GM12878 (cell line): Measurements from ENCODE around the gene ZNF182. TPM values are rescaled to one million over a fixed set of nuclear protein-coding genes. Genes with fewer than 3 reads are reported as not detected.

Experiments used
- ATF3 ChIP-seq: IDR thresholded peaks from 2 replicates; pipeline ENCODE4 v1.6.1; 2011; ENCODE audit warnings: low read depth, mild to moderate bottlenecking, low read length, moderate library complexity, borderline replicate concordance; ENCODE audit errors: extremely low read depth
- ATF7 ChIP-seq: fragments of 450-650 bp; IDR thresholded peaks from 2 replicates; pipeline ENCODE4 v1.6.1; 2016; ENCODE audit warnings: low read depth, mild to moderate bottlenecking
- EP300 ChIP-seq, 2 experiments: fragments of 150-350 bp in 1 of 2; IDR thresholded peaks; 2 replicates each; pipeline ENCODE4 v1.6.1; 2011 to 2012; ENCODE audit warnings: low read depth in 2 of 2, low read length in 2 of 2, borderline replicate concordance in 1 of 2, improper control_type of control experiment in 1 of 2, inconsistent platforms in 1 of 2; ENCODE audit not compliant: control insufficient read depth in 1 of 2
- ESRRA ChIP-seq: IDR thresholded peaks from 2 replicates; pipeline ENCODE4 v1.6.1; 2012; ENCODE audit warnings: mild to moderate bottlenecking, low read length, improper control_type of control experiment
- LARP7 ChIP-seq: fragments of 450-650 bp; IDR thresholded peaks from 2 replicates; pipeline ENCODE4 v1.6.1; 2017; ENCODE audit warnings: mild to moderate bottlenecking
- MTA2 ChIP-seq: fragments of 450-650 bp; IDR thresholded peaks from 2 replicates; pipeline ENCODE4 v1.6.1; 2016; ENCODE audit warnings: low read depth, mild to moderate bottlenecking, moderate library complexity
- polyA plus RNA-seq, 11 experiments: library from polyadenylated mRNA; depleted of rRNA in 4 of 11; unstranded in 6 of 11; stranded (reverse) in 5 of 11; fragments of >200 nt; fragmentation: Nextera tagmentation in 4 of 11; fragmentation: Illumina TruSeq in 1 of 11; extraction: Ambion mirVana in 4 of 11; extraction: Trizol in 1 of 11; gene quantifications; 1 replicate in 1 of 11; 2 replicates in 10 of 11; pipeline versions ENCODE4 v1.2.1 to v1.2.3, GENCODE V29; 2011 to 2016; ENCODE audit warnings: inconsistent platforms in 2 of 11, missing spikeins in 2 of 11, low read depth in 1 of 11
- total RNA-seq, 4 experiments: library from RNA; depleted of rRNA in 3 of 4; stranded (reverse); fragments of >200 nt in 3 of 4; fragmentation: Illumina TruSeq in 1 of 4; extraction: Trizol in 1 of 4; gene quantifications; 2 replicates each; pipeline versions ENCODE4 v1.2.1 to v1.2.3, GENCODE V29; 2013 to 2021
- TF ChIP-seq, protein P1 (sequence below): IDR thresholded peaks from 2 replicates; pipeline ENCODE4 v1.6.1; 2012; ENCODE audit warnings: improper control_type of control experiment, low read depth, low read length; ENCODE audit not compliant: insufficient replicate concordance

Gene ZNF182
- total and polyA plus RNA-seq, 10 of the 15 experiments (the other 5 are each of a cell fraction or from before 2014, with no cell fraction given) = 0.85 to 7.0 (median 5.3) TPM

- TF ChIP-seq, protein P1, sequence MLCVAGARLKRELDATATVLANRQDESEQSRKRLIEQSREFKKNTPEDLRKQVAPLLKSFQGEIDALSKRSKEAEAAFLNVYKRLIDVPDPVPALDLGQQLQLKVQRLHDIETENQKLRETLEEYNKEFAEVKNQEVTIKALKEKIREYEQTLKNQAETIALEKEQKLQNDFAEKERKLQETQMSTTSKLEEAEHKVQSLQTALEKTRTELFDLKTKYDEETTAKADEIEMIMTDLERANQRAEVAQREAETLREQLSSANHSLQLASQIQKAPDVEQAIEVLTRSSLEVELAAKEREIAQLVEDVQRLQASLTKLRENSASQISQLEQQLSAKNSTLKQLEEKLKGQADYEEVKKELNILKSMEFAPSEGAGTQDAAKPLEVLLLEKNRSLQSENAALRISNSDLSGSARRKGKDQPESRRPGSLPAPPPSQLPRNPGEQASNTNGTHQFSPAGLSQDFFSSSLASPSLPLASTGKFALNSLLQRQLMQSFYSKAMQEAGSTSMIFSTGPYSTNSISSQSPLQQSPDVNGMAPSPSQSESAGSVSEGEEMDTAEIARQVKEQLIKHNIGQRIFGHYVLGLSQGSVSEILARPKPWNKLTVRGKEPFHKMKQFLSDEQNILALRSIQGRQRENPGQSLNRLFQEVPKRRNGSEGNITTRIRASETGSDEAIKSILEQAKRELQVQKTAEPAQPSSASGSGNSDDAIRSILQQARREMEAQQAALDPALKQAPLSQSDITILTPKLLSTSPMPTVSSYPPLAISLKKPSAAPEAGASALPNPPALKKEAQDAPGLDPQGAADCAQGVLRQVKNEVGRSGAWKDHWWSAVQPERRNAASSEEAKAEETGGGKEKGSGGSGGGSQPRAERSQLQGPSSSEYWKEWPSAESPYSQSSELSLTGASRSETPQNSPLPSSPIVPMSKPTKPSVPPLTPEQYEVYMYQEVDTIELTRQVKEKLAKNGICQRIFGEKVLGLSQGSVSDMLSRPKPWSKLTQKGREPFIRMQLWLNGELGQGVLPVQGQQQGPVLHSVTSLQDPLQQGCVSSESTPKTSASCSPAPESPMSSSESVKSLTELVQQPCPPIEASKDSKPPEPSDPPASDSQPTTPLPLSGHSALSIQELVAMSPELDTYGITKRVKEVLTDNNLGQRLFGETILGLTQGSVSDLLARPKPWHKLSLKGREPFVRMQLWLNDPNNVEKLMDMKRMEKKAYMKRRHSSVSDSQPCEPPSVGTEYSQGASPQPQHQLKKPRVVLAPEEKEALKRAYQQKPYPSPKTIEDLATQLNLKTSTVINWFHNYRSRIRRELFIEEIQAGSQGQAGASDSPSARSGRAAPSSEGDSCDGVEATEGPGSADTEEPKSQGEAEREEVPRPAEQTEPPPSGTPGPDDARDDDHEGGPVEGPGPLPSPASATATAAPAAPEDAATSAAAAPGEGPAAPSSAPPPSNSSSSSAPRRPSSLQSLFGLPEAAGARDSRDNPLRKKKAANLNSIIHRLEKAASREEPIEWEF = no peak
- TF ChIP-seq MTA2 = no peak
- no peak for TF ChIP-seq ESRRA
- no peak for TF ChIP-seq ATF3
- TF ChIP-seq EP300 (IDR thresholded peaks at IDR 0.05; ENCODE audit: borderline replicate concordance in 1 of 2, control insufficient read depth in 1 of 2, low read depth in 2 of 2, low read length in 2 of 2) = no peak
- no peak for TF ChIP-seq LARP7
- TF ChIP-seq ATF7 = no peak
These were observed 11.8 kb downstream of the ZNF182 start (continued) for GRCh38 chrX:47992095-47992380.
